GM19035 (cell line): ENCODE results near the gene CD2.

Experiments used
- ATAC-seq: cut with Tn5 transposase; IDR thresholded peaks from one replicate; pipeline ENCODE4 v1.9.1; 2021; ENCODE audit not compliant: unreplicated experiment

Gene CD2

GRCh38 chr1:116817582-116818064, 63.4 kb downstream of the CD2 start:
- ATAC-seq: no peak
